ENCODE results near the gene CERCAM.

DNA sequence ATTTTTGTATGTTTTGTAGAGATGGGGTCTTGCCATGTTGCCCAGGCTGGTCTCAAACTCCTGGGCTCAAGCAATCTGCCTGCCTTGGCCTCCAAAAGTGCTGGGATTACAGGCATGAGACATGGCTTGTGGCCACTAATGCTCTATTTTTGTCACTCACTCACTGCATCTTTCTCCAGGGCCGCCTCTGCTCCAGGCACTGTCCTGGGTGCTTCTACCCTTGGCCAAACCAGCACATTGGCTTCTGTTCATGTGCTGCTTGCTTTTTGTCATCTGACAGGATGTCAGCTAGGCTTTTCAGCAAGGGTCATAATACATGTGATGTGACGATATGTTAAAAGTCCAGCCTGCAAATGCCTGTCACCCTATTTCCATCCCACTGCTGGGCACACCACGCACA is 38.4 kb downstream of the CERCAM start:
- TF ChIP-seq YY1 (IDR thresholded peaks at IDR 0.05; ENCODE audit: insufficient read depth, insufficient replicate concordance, low read depth, low read length) (no peak), ZNF766 (CRISPR knock-in tag; IDR thresholded peaks at IDR 0.05; ENCODE audit: borderline replicate concordance) (no peak), MEIS2 (CRISPR knock-in tag; IDR thresholded peaks at IDR 0.05) (no peak), ZBTB8A (CRISPR knock-in tag; IDR thresholded peaks at IDR 0.05; ENCODE audit: borderline replicate concordance, low read depth) (no peak)
- TF ChIP-seq, protein P1, sequence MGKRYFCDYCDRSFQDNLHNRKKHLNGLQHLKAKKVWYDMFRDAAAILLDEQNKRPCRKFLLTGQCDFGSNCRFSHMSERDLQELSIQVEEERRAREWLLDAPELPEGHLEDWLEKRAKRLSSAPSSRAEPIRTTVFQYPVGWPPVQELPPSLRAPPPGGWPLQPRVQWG (CRISPR knock-in tag; IDR thresholded peaks at IDR 0.05; ENCODE audit: borderline replicate concordance, low read depth), result no peak

Measured in HepG2 (cell line).